ENCODE data around the gene RPTOR. TPM values are rescaled to one million over a fixed set of nuclear protein-coding genes. Genes with fewer than 3 reads are reported as not detected.

RPTOR gene
- total RNA-seq, 1 donor = 27.9 TPM

- Histone ChIP-seq H3K4me3 (ENCODE audit: insufficient read depth, low read length) (no peak overlapping the region), H3K27me3 (ENCODE audit: insufficient read depth, low read length) (peaks cover 4% of the 10 kb centered on the region)
- TF ChIP-seq, protein P1, sequence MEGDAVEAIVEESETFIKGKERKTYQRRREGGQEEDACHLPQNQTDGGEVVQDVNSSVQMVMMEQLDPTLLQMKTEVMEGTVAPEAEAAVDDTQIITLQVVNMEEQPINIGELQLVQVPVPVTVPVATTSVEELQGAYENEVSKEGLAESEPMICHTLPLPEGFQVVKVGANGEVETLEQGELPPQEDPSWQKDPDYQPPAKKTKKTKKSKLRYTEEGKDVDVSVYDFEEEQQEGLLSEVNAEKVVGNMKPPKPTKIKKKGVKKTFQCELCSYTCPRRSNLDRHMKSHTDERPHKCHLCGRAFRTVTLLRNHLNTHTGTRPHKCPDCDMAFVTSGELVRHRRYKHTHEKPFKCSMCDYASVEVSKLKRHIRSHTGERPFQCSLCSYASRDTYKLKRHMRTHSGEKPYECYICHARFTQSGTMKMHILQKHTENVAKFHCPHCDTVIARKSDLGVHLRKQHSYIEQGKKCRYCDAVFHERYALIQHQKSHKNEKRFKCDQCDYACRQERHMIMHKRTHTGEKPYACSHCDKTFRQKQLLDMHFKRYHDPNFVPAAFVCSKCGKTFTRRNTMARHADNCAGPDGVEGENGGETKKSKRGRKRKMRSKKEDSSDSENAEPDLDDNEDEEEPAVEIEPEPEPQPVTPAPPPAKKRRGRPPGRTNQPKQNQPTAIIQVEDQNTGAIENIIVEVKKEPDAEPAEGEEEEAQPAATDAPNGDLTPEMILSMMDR (IDR thresholded peaks at IDR 0.05; ENCODE audit: extremely low read depth, low read depth, low read length) = no peak
Measured at GRCh38 chr17:81013642-81014041, 469.0 kb downstream of the RPTOR start.

GRCh38 chr17:81015136-81015535 lies 470.5 kb downstream of the RPTOR start:
- TF ChIP-seq, protein P1 (IDR thresholded peaks at IDR 0.05; ENCODE audit: extremely low read depth, low read depth, low read length) = no peak
- Histone ChIP-seq H4K20me1 (ENCODE audit: insufficient read depth, low read length) (no peaks in the 10 kb centered on the region), H3K36me3 (ENCODE audit: insufficient read depth, low read length) (no peaks in the 10 kb centered on the region), H3K4me2 (ENCODE audit: insufficient read depth, low read length) (no peak overlapping the region), H3K79me2 (ENCODE audit: insufficient read depth, low read length) (no peaks in the 10 kb centered on the region), H3K4me1 (ENCODE audit: insufficient read depth, low read length) (peaks cover 8% of the 10 kb centered on the region), H3K4me3 (ENCODE audit: insufficient read depth, low read length) (no peak overlapping the region), H3K27ac (ENCODE audit: low read depth, low read length) (no peak overlapping the region), H3K9me3 (ENCODE audit: low read depth, low read length) (peaks cover 4% of the 10 kb centered on the region), H2AFZ (ENCODE audit: low read length) (no peak overlapping the region), H3K27me3 (ENCODE audit: insufficient read depth, low read length) (no peaks in the 10 kb centered on the region)
- peak; percentile 44 for DNase-seq (ENCODE audit: insufficient read length, low spot score, missing footprints)

More at GRCh38 chr17:81013642-81014041, 469.0 kb downstream of the RPTOR start:
- H3K36me3 ChIP-seq (ENCODE audit: insufficient read depth, low read length) = no peaks in the 10 kb centered on the region
- H3K27ac ChIP-seq (ENCODE audit: low read depth, low read length) = no peak overlapping the region
- no peaks in the 10 kb centered on the region for H4K20me1 ChIP-seq (ENCODE audit: insufficient read depth, low read length)
- peaks cover 4% of the 10 kb centered on the region for H3K9me3 ChIP-seq (ENCODE audit: low read depth, low read length)
- H2AFZ ChIP-seq (ENCODE audit: low read length) = no peak overlapping the region
- H3K4me2 ChIP-seq (ENCODE audit: insufficient read depth, low read length) = no peak overlapping the region
- H3K79me2 ChIP-seq (ENCODE audit: insufficient read depth, low read length) = no peaks in the 10 kb centered on the region
- DNase-seq (ENCODE audit: insufficient read length, low spot score, missing footprints) = no peak
- peaks cover 8% of the 10 kb centered on the region for H3K4me1 ChIP-seq (ENCODE audit: insufficient read depth, low read length)

Small RNA genes within 50 kb of the gene (small RNA-seq; reads per million reads assigned to genes)
- not detected for gene AC120024.2
- not detected for gene AC120024.3

Other genes with a start within 250 kb of the RPTOR start
- 19.5 and 25.9 TPM in 2 replicates for gene ENDOV, start 129.7 kb upstream of the RPTOR start, total RNA-seq
- gene NPTX1, start 68.2 kb upstream of the RPTOR start, total RNA-seq = under 0.01 and 0.29 TPM in 2 replicates